ENCODE data around the gene NSMF.

DNA sequence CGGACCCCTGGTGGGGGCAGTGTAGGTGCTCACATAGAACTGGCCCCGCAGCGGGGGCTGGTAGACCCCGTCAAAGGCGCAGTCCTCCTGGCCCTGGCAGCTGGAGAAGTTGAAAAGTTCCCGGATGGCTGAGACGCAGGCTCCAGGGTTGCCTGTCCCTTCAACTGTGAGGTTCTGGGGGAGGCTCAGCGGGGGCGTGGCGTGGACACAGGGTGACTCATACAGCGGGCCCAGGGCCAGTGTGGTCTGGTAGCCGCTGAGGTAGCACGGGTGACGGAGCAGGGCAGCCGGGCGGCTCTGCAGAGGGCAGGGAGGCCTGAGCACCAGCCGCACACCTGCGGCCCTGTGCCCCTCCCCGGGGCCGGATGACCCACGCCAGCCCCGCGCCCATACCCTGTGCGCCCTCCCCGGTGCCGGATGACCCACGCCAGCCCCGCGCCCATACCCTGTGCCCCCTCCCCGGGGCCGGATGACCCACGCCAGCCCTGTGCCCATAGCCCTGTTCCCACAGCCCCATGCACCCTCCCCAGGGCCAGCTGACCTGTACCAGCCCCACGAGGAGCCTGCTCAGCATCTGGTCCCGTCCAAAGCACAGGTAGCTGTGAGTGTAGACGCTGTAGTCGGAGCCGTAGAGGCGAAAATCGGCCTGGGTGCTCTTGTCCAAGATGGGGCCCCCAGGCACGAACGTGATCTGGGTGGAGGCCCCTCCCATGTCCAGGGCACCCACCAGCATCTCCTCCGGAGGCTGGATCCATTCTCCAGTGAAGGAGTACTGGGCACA, 23.0 kb downstream of the NSMF start:
- TF ChIP-seq, protein P1, sequence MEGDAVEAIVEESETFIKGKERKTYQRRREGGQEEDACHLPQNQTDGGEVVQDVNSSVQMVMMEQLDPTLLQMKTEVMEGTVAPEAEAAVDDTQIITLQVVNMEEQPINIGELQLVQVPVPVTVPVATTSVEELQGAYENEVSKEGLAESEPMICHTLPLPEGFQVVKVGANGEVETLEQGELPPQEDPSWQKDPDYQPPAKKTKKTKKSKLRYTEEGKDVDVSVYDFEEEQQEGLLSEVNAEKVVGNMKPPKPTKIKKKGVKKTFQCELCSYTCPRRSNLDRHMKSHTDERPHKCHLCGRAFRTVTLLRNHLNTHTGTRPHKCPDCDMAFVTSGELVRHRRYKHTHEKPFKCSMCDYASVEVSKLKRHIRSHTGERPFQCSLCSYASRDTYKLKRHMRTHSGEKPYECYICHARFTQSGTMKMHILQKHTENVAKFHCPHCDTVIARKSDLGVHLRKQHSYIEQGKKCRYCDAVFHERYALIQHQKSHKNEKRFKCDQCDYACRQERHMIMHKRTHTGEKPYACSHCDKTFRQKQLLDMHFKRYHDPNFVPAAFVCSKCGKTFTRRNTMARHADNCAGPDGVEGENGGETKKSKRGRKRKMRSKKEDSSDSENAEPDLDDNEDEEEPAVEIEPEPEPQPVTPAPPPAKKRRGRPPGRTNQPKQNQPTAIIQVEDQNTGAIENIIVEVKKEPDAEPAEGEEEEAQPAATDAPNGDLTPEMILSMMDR (conservative IDR thresholded peaks at IDR 0.05; ENCODE audit: low read depth, low read length), result no peak
- no peak for TF ChIP-seq EZH2 (IDR thresholded peaks at IDR 0.05; ENCODE audit: borderline replicate concordance, low read depth, low read length, poor library complexity, severe bottlenecking)
